Fibroblast of skin of back (primary cell): ENCODE measurements around the gene SLC9A3.

Experiments used
- DNase-seq: peaks from one replicate; pipeline ENCODE4 v3.0.0-alpha.2; 2013

SLC9A3 gene

GRCh38 chr5:458547-459353 is 65.5 kb downstream of the SLC9A3 start:
- DNase-seq: peak; percentile 46

GRCh38 chr5:457195-457961 is 66.9 kb downstream of the SLC9A3 start:
- DNase-seq: no peak

- DNase-seq: no peak
Measured at GRCh38 chr5:456351-457194, 67.7 kb downstream of the SLC9A3 start.

DNA sequence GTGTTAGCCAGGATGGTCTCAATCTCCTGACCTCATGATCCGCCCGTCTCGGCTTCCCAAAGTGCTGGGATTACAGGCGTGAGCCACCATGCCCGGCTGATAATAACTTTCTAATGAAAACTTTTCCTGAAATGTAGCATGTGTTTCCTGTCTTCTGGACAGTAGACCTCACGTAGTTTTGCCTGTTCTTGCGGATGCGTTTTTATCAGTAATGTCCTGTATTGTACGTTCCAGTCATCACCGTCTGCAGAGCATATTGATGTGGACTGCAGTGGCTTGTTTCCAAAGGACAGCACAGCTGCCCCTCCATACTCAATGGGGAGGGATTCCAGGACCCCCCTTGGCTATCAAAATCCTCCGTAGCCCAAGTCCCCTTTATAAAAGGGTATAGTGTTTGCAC is 68.4 kb downstream of the SLC9A3 start:
- DNase-seq: no peak

- DNase-seq: no peak
Measured at GRCh38 chr5:454936-455335, 69.3 kb downstream of the SLC9A3 start.

DNA sequence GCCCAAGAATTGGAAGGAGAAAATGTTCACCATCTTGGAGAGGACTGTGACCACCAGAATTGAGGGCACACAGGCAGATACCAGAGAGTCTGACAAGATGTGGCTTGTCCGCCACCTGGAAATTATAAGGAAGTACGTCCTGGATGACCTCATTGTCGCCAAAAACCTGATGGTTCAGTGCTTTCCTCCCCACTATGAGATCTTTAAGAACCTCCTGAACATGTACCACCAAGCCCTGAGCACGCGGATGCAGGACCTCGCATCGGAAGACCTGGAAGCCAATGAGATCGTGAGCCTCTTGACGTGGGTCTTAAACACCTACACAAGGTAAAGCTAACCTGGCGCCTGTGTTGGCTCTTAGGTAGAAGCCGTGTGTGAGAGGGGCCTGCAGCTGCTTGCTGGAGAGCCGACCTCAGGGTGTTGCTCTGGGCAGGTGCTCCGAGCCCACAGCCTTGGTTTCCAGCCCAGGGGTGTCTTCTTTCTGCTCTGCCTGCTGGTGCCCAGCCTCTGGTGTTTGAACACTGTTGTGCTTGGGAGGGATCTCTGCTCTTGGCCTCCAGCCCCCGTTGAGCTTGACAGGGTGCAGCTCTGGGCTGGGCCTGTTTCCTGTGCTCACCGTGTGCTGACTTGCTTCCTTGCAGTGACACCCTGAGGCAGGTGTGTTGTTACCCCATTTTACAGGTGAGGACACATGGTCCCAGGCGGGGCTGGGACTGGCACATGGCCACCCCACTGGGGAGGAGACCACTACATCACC is 70.3 kb downstream of the SLC9A3 start:
- DNase-seq: no peak

GRCh38 chr5:452978-453710 is 71.1 kb downstream of the SLC9A3 start:
- no peak for DNase-seq

GRCh38 chr5:451587-452458 is 72.4 kb downstream of the SLC9A3 start:
- no peak for DNase-seq

DNA sequence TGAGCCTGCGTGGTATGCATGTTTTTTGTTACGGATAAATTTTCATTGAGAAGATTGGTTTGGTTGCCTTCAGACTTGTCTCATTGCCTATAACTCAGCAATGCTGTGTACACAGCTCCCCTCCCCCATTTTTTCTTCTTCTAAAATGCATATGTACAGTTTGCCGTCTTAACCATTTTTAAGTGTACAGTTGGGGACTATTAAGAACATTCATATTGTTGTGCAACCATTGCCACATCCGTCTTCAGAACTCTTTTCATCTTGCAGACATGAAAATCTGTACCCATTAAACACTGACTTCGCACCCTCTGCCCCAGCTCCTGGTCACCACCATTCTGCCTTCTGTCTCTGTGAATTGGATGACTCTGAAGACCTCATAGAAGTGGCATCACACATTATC is 75.1 kb downstream of the SLC9A3 start:
- no peak for DNase-seq

GRCh38 chr5:448766-449090 is 75.5 kb downstream of the SLC9A3 start:
- no peak for DNase-seq

- DNase-seq: no peak
Measured at GRCh38 chr5:448061-448765, 76.0 kb downstream of the SLC9A3 start.

DNA sequence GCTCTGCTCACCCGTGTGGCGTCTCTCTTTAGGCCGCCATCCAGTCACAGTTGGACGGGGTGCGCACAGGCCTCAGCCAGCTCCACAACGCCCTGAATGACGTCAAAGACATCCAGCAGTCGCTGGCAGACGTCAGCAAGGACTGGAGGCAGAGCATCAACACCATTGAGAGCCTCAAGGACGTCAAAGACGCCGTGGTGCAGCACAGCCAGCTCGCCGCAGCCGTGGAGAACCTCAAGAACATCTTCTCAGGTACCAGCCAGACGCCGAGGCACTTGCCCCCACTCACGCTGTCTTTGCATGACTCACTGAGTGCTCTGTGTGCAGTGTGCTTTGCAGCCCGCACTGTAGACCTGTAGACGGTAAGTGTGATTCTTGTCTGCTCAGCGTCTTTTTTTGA is 76.7 kb downstream of the SLC9A3 start:
- no peak for DNase-seq

- DNase-seq: peak; percentile 45
Measured at GRCh38 chr5:446883-447263, 77.4 kb downstream of the SLC9A3 start.

DNA sequence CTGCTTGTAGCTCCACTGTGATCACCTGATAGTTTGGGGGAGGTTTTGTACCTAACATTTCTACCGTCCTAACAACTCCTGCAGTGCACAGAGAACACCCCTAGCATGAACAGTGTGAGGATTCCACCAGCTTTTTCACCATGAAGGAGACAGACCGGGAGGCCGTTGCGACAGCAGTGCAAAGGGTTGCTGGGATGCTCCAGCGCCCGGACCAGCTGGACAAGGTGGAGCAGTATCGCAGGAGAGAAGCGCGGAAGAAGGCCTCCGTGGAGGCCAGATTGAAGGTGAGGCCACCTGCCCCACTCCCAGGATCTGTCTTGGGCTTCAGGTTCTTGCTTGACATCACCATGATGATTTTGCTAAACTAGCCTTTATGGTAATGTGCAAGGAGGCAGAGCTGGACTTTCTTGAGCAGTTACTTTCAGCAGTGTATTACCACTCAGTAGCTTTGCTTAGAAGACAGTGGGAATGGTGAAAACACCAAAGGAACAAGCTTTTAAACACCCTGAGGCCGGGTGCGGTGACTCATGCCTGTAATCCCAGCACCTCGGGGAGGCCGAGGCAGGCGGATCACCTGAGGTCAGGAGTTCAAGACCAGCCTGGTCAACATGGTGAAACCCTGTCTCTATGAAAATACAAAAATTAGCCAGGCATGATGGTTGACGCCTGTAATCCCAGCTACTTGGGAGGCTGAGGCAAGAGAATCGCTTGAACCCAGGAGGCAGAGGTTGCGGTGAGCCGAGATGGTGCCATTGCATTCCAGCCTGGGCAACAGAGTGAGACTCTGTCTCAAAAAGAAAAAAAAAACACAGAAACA is 78.0 kb downstream of the SLC9A3 start:
- DNase-seq: no peak

DNA sequence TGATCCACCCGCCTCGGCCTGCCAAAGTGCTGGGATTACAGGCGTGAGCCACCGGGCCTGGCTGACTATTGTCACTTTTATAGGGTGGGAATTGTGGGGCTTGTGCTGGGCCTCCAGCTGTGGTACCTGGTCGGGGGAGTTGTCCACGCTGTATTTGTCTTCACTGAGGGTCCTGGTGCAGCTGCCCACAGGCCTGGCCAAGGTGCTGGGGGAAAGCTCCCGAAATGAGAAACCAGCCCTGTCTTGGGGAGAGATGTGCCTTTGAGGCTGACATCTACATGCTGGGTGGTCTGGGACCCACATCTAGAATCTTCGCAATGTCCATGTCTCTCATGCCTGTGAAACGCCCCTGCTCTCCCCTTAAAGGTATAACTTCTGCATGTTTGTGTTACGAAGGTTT is 78.7 kb downstream of the SLC9A3 start:
- no peak for DNase-seq

DNA sequence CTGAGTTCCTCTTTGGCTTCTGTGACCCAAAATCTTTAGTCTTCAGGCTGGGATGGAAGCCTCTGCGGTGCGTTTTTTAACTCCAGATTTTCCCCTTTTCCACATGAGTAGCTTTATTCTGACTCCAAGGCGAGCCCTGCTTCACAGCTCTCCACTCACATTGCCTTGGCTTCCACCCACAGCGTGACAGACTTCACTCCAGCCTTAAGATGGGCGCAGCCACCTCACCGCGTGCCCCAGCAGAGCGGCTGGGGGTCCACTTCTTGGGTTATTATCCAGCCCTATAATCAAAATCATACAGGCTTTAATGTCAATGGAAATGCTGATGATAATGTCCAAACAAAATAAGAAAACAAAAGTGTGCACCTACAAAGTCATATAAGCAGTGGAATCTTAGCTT is 80.0 kb downstream of the SLC9A3 start:
- no peak for DNase-seq

DNA sequence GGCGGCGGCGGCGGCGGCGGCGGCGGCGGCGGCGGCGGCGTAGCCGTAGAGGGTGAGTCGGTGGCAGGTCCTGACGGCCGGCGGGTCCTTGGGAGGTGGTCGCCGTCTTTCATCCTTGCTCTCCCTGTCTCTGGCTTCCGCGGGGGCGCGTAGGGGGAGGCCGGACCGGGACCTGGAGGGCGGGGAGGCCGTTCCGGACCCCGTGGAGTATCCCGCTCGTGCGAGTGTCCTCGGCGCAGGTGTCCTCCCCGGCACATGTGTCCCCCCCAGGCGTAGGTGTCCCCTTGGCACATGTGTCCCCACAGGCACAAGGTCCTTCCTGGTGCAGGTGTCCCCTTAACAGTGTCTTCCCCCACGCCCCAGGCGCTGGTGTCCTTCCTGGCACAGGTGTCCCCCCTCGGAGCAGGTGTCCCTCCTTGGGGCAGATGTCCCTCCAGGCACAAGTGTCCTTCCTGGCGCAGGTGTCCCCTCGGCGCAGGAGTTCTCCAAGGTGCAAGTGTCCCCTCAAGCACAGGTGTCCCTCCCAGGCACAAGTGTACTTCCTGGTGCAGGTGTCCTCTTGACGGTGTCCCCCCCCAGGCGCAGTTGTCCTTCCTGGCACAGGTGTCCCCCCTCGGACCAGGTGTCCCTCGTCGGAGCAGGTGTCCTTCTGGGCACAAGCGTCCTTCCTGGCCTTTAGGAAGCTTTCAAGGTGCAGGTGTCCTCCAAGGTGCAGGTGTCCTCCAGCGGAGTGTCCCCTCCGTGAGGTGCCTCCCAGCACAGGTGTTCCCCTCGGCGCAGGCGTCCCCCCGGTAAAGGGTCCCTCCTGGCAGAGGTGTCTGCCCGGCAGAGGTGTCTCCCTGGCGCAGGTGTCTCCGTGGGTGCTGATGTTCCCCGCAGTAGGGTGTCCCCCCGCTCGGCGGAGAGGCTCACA is 80.8 kb downstream of the SLC9A3 start:
- DNase-seq: no peak
